ENCODE results near the gene KIF16B. TPM values are rescaled to one million over a fixed set of nuclear protein-coding genes. Genes with fewer than 3 reads are reported as not detected.

The KIF16B gene
- total RNA-seq, 1 donor, result 5.8 TPM

Other genes starting within 250 kb of the KIF16B start
- 57.5 TPM for gene SNRPB2, start 156.6 kb upstream of the KIF16B start, total RNA-seq
- not detected for gene OTOR, start 174.9 kb upstream of the KIF16B start, total RNA-seq

Data from mononuclear cell (primary cell).